PC-3 (cell line): Measurements from ENCODE around the gene SERPINB6.

Source experiments
- EZH2phosphoT487 ChIP-seq: fragments of 300-600 bp; sonication (generic); IDR thresholded peaks from 2 replicates; pipeline ENCODE4 v1.6.1; 2018; ENCODE audit warnings: mild to moderate bottlenecking, antibody characterized with exemption, low read length, borderline replicate concordance
- TF ChIP-seq, protein P1 (sequence below): fragments of 300-600 bp; sonication (generic); conservative IDR thresholded peaks from 2 replicates; pipeline ENCODE4 v1.5.1; 2017; ENCODE audit warnings: antibody characterized with exemption, low read depth, mild to moderate bottlenecking, low read length

DNA sequence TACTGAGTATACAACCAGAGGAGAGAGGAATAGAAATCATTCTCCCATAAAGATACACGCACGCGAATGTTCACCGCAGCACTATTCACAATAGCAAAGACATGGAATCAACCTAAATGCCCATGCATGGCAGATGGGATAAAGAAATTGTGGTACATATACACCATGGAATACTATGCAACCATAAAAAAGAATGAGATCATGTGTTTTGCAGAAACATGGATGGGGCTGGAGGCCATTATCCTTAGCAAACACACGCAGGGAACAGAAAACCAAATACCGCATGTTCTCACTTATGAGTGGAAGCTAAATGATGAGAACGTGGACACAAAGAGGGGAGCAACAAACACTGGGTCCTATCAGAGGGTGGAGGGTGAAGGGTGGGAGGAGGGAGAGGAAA lies 3.4 kb downstream of the SERPINB6 start:
- TF ChIP-seq, protein P1, sequence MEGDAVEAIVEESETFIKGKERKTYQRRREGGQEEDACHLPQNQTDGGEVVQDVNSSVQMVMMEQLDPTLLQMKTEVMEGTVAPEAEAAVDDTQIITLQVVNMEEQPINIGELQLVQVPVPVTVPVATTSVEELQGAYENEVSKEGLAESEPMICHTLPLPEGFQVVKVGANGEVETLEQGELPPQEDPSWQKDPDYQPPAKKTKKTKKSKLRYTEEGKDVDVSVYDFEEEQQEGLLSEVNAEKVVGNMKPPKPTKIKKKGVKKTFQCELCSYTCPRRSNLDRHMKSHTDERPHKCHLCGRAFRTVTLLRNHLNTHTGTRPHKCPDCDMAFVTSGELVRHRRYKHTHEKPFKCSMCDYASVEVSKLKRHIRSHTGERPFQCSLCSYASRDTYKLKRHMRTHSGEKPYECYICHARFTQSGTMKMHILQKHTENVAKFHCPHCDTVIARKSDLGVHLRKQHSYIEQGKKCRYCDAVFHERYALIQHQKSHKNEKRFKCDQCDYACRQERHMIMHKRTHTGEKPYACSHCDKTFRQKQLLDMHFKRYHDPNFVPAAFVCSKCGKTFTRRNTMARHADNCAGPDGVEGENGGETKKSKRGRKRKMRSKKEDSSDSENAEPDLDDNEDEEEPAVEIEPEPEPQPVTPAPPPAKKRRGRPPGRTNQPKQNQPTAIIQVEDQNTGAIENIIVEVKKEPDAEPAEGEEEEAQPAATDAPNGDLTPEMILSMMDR = no peak
- no peak for TF ChIP-seq EZH2phosphoT487
